Activated CD4-positive, alpha-beta T cell treated with anti-CD3 and anti-CD28 coated beads, Interleukin-2, amount 50 U/mL, for 48 hours (primary cell): Measurements from ENCODE around the gene ECPAS.
"Not testable (repeated sequence)": the region's sequence is repeated elsewhere in the genome, so short reads cannot be mapped to it uniquely, and the experiment has no call there.

ENCODE experiments used
- DNase-seq, 2 experiments: peaks; one replicate each; pipeline ENCODE4 v3.0.0-alpha.2; 2020

The ECPAS gene, protein sequence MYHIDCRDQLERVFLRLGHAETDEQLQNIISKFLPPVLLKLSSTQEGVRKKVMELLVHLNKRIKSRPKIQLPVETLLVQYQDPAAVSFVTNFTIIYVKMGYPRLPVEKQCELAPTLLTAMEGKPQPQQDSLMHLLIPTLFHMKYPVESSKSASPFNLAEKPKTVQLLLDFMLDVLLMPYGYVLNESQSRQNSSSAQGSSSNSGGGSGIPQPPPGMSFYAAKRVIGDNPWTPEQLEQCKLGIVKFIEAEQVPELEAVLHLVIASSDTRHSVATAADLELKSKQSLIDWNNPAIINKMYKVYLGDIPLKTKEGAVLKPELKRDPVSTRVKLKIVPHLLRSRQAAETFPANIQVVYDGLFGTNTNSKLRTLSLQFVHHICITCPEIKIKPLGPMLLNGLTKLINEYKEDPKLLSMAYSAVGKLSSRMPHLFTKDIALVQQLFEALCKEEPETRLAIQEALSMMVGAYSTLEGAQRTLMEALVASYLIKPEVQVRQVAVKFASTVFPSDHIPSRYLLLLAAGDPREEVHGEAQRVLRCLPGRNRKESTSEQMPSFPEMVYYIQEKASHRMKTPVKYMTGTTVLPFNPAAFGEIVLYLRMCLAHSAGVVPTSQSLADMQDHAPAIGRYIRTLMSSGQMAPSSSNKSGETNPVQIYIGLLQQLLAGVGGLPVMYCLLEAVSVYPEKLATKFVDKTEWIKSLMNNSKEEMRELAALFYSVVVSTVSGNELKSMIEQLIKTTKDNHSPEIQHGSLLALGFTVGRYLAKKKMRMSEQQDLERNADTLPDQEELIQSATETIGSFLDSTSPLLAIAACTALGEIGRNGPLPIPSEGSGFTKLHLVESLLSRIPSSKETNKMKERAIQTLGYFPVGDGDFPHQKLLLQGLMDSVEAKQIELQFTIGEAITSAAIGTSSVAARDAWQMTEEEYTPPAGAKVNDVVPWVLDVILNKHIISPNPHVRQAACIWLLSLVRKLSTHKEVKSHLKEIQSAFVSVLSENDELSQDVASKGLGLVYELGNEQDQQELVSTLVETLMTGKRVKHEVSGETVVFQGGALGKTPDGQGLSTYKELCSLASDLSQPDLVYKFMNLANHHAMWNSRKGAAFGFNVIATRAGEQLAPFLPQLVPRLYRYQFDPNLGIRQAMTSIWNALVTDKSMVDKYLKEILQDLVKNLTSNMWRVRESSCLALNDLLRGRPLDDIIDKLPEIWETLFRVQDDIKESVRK (N-terminal part only)

DNA sequence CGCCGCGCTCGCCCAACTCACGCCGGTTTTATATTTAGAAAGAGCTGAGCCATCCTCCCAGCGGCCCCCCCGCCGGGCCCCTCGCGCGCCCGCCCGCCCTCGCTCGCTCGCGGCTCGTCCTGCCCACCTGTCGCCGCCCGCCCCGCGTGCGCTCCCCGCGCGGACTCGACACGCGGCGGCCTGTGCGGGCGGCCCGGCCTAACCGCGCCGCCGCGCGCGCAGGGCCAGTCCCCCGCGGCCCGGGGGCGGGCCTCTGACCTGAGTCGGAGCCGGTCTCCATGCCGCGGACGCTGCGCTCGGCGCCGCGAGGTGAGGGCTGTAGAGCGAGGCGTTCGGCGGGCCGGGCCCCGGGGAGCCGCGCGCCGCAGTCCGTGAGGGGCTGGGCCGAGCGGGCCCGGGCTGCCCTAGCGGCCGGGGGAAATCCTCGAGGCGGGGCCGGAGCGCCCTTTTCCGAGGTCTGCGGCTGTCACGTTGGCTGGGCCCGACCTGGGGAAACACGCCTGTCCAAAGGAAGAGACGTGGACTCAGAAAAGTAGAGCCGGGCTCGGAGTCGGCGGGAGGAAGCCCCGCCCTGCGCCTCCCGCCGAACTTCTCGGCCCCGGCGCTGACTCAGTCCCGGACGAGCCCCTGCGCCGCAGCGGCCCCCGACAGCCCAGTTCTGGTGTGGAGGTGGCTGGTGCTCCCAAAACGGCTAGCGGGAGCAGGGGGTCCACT lies at the start of gene ECPAS:
TSS of gene ECPAS (minus strand) at position 526 of the 714 bp plus-strand sequence. CDS start 11,465 bp downstream, outside the sequence.
- DNase-seq, result peak; percentile 71 to 77

DNA sequence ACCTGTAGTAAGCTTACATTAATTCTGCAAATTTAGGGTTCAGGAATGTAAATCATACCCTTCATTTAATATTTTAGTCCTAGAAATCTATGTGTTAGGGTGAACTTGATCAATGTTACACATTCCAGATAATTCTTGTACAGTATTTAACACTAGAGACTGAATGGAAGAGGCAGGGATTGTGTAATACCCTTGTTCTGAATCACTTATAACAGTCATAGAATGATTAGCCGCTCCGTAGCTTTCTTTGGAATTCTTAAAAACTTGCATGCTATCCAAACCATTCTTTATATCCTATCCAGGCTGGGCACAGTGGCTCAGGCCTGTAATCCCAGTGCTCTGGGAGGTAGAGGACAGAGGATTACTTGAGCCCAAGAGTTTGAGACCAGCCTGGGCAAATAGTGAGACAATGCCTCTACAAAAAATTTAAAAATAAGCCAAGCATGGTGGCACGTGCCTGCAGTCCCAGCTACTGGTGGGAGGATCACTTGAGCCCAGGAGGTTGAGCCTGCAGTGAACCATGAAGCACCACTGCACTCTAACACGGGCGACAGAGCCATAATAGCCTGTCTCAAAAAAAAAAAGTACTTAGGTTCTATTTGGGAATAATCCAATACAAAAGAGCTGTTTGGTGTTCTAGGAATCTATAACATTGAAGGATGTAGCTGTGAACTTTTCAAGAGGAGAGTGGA lies 49.1 kb upstream of the ECPAS start:
- DNase-seq, result no peak

GRCh38 chr9:111531716-111532115 lies 47.5 kb upstream of the ECPAS start:
- DNase-seq, result no peak

DNA sequence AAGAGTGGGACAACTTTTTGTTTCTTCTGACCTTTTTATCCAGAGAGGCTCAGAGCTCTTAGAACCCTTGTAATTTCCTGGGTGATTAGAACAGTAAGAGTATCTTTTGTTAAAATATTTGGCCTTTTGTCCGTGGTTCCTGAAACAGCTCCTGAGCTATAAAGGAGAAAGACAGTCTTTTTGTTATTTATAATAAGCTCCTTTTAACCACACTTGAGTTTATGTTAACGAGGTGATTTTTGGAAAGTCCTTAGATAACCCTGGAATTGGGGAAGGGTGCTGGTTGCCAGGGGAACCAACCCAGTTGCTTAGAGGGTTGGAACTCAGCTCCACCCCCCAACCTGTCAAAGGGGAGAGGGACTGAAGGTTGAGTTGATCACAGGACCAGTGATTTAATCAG lies 45.6 kb upstream of the ECPAS start:
- DNase-seq, result no peak

DNA sequence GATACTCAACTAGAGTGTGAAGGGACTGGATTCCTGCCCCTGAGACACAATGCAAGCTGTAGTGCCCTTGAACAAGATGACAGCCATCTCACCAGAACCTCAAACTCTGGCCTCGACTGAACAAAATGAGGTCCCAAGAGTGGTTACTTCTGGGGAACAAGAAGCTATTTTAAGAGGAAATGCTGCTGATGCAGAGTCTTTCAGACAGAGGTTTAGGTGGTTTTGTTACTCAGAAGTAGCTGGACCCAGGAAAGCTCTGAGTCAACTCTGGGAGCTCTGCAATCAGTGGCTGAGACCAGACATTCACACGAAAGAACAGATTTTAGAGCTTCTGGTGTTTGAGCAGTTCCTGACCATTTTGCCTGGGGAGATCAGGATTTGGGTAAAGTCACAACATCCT lies 43.2 kb upstream of the ECPAS start:
- DNase-seq, result no peak

GRCh38 chr9:111525056-111525977 lies 41.1 kb upstream of the ECPAS start, which contains the start of gene ZNF483:
ZNF483 (plus strand) TSS chr9:111525179; CDS start chr9:111527396, 2,217 bp downstream.
- peak; percentile 67 to 73 for DNase-seq

DNA sequence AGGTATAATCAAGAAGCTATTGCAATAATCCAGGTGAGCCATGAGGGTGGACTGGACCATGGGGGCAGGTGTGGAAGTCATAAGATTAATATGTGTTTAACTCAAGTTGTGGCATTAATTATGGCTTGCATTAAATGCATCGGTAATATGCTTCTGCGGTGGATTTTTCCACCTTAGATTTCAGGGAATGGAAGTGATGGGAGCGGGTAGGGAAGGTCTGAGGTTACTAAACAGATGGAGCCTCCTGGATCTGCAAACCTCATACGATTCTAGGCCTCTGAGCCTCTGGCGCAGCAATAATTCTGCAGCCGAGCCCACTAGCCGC lies 40.5 kb upstream of the ECPAS start:
- no peak for DNase-seq

- DNase-seq, result no peak
These were observed 31.9 kb upstream of the ECPAS start for GRCh38 chr9:111516061-111516465.

GRCh38 chr9:111514967-111515366 lies 30.8 kb upstream of the ECPAS start:
- DNase-seq, result no peak

GRCh38 chr9:111511581-111511980 lies 27.4 kb upstream of the ECPAS start:
- DNase-seq, result not testable (repeated sequence)

DNA sequence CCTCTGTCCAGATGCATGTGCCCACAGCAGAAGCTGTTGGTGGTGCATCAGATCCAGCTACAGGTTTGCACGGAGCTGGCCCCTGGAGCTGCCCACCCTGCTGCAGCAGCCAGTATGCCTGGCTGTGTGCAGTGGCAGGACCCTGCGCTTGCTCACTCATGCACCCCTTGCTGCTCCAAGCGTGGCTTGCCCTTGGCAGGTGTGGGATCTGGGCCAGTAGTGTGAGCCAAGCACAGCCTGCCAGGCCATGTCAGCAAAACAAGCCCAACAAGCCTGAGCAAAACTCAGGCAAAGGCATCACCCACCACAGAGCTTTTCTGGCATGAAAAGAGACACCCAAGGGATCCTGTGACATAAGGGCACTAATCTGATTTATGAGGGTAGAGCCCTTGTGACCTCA lies 18.3 kb upstream of the ECPAS start:
- no peak for DNase-seq

GRCh38 chr9:111501648-111502047 lies 17.5 kb upstream of the ECPAS start:
- no peak for DNase-seq

- no peak for DNase-seq
These were observed 16.9 kb upstream of the ECPAS start for GRCh38 chr9:111501005-111501562.

GRCh38 chr9:111497196-111497595 lies 13.0 kb upstream of the ECPAS start:
- not testable (repeated sequence) for DNase-seq

DNA sequence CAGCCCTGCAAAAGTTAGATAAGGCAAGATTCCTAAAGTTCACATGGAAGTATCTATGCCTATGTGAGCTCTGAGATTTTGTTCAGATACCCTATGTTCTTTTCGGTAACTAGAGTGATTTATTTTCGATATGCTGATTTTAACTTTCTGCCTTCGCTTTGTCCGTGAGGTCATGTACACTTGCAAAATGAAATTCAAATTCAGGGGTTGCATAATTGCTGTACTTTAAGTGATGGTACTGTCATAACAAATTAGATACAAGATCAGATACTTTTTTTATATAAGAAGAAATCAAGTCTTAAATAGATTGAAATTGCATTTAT lies 350 bp upstream of the ECPAS start:
- DNase-seq, result no peak

GRCh38 chr9:111483439-111483857 lies 735 bp downstream of the ECPAS start:
- peak in 1 of 2 experiments; percentile 51 for DNase-seq

GRCh38 chr9:111482694-111483438 lies 1.3 kb downstream of the ECPAS start:
- DNase-seq, result peak; percentile 66 to 74

DNA sequence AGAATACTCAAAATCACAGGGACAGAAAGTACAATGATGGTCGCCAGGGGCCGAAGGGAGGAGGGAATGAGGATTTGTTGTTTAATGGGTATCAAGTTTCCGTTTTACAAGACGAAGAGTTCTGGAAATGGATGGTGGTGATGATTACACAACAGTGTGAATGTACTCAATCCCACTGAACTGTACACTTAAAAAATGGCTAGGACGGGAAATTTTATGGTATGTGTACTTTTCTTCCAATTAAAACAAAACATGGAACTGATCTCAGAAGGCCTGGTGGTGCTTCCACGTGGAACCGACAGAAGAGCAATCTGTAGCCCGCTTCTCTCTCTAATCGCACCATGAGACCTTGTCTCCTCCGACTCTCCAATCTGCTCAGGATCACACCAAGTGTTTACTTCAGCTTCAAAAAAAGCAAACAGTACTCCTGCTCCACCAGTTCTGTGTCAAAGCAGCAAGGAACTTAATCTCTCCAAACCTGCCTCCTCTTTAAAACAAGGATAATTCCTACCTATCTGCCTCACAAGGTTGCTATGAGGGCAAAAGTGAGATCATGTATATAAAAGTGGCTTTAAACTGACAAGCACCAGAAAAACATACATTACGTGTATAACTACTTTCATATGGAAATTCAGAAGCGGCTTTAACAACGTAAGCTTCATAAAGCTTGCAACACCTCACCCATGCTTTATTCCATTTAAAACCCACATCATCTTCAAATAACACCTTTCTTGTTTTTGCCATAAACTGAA lies 2.1 kb downstream of the ECPAS start:
- DNase-seq, result no peak

GRCh38 chr9:111477677-111478076 lies 6.5 kb downstream of the ECPAS start:
- DNase-seq, result no peak
